HEK293 (cell line): ENCODE data around the gene OR13J1.
A peak's percentile ranks its signal among the peaks of the same experiment; 100 is the strongest.

Experiments used
- CTCF ChIA-PET: fragments of 350-600 bp; formaldehyde crosslinking; extraction: SDS; loops from one replicate; lab custom pipeline; 2021; ENCODE audit warnings: antibody characterized with exemption; lab: Yijun Ruan, JAX
- POLR2A ChIA-PET: fragments of 300-600 bp; formaldehyde crosslinking; extraction: SDS; loops from one replicate; lab custom pipeline; 2020; ENCODE audit warnings: antibody characterized with exemption, inconsistent platforms; lab: Yijun Ruan, JAX
- H3K27ac ChIP-seq: fragments of 200-500 bp; sonication (Bioruptor generic); 2 replicates; pipeline ENCODE4 v1.5.1; 2014; ENCODE audit warnings: low read depth, low read length, control low read depth, inconsistent platforms; ENCODE audit errors: extremely low read depth
- H3K36me3 ChIP-seq, 2 experiments: fragments of 200-500 bp in 1 of 2; sonication (Bioruptor generic) in 1 of 2; 1 replicate in 1 of 2; 2 replicates in 1 of 2; pipeline ENCODE4 v1.5.1; 2014 to 2017; ENCODE audit warnings: inconsistent platforms in 2 of 2, low read length in 2 of 2; ENCODE audit not compliant: control insufficient read depth in 2 of 2, insufficient read depth in 1 of 2
- H3K4me1 ChIP-seq: fragments of 200-500 bp; sonication (Bioruptor generic); 2 replicates; pipeline ENCODE4 v1.5.1; 2014; ENCODE audit warnings: mild to moderate bottlenecking, low read length, inconsistent platforms; ENCODE audit not compliant: control insufficient read depth, insufficient read depth
- H3K4me3 ChIP-seq: 2 replicates; pipeline ENCODE4 v1.5.1; 2011; ENCODE audit warnings: low read depth, mild to moderate bottlenecking, control low read depth, low read length, moderate library complexity
- H3K9me3 ChIP-seq: fragments of 200-500 bp; sonication (Bioruptor generic); 2 replicates; pipeline ENCODE4 v1.5.1; 2014; ENCODE audit warnings: low read depth, low read length, inconsistent platforms; ENCODE audit not compliant: control insufficient read depth, insufficient read depth
- GLIS2 ChIP-seq: fragments of 450-650 bp; formaldehyde crosslinking; IDR thresholded peaks from 2 replicates; pipeline ENCODE4 v1.5.1; 2016; ENCODE audit warnings: missing biosample characterization, missing genetic modification characterization
- SP3 ChIP-seq: fragments of 450-650 bp; formaldehyde crosslinking; IDR thresholded peaks from 2 replicates; pipeline ENCODE4 v1.5.1; 2016; ENCODE audit warnings: missing biosample characterization, missing genetic modification characterization
- ZBTB17 ChIP-seq: fragments of 450-650 bp; formaldehyde crosslinking; IDR thresholded peaks from 2 replicates; pipeline ENCODE4 v1.5.1; 2016; ENCODE audit warnings: missing biosample characterization, missing genetic modification characterization
- ZIC2 ChIP-seq: fragments of 450-650 bp; formaldehyde crosslinking; IDR thresholded peaks from 2 replicates; pipeline ENCODE4 v1.5.1; 2016; ENCODE audit warnings: missing biosample characterization, missing genetic modification characterization
- ZNF335 ChIP-seq: fragments of 450-650 bp; formaldehyde crosslinking; conservative IDR thresholded peaks from 2 replicates; pipeline ENCODE4 v1.5.1; 2016; ENCODE audit warnings: missing biosample characterization, missing genetic modification characterization
- ZNF518A ChIP-seq: fragments of 450-650 bp; formaldehyde crosslinking; conservative IDR thresholded peaks from 2 replicates; pipeline ENCODE4 v1.5.1; 2016; ENCODE audit warnings: low read depth, missing biosample characterization, missing genetic modification characterization
- ZNF777 ChIP-seq: fragments of 450-650 bp; formaldehyde crosslinking; IDR thresholded peaks from 2 replicates; pipeline ENCODE4 v1.5.1; 2017; ENCODE audit warnings: missing biosample characterization, missing genetic modification characterization, borderline replicate concordance
- TF ChIP-seq, protein P1 (sequence below): fragments of 450-650 bp; formaldehyde crosslinking; IDR thresholded peaks from 2 replicates; pipeline ENCODE4 v1.5.1; 2017; ENCODE audit warnings: missing biosample characterization, mild to moderate bottlenecking, missing genetic modification characterization, moderate library complexity

OR13J1 gene

GRCh38 chr9:35828716-35829083, 41.5 kb downstream of the OR13J1 start, which contains the start of gene FAM221B:
FAM221B (minus strand) TSS chr9:35828732; CDS start chr9:35826161, 2,571 bp downstream.
- H3K9me3 ChIP-seq, result no peaks in the 10 kb centered on the region
- TF ChIP-seq ZIC2 (tag by site-specific recombination), result no peak
- TF ChIP-seq ZBTB17 (tag by site-specific recombination), result no peak
- TF ChIP-seq ZNF335 (tag by site-specific recombination), result peak; percentile 60
- peak; percentile 80 for TF ChIP-seq GLIS2 (tag by site-specific recombination)
- TF ChIP-seq ZNF777, result peak; percentile 50; the same call in 1 of the 2 replicates
- TF ChIP-seq SP3 (tag by site-specific recombination), result 0 out of 2 replicates have a peak, but pooled peaks have one; percentile 11
- TF ChIP-seq, all 188 proteins: peak for 4
- peak within 1 kb of the TSS; percentile 59 for H3K4me3 ChIP-seq
- ChIA-PET POLR2A (interaction anchor here (1.0 kb wide), 3 partner anchors 15 to 96 kb away, joined by 5 to 6 read pairs (median 5); partner anchors contain the start of genes CREB3, HINT2, SPAG8 and TLN1), CTCF (interaction anchor here (0.7 to 5.4 kb wide), 4 partner anchors 28 to 751 kb away, joined by 3 to 65 read pairs (median 6); no protein-coding TSS in a partner anchor)
- no peaks in the 10 kb centered on the region for H3K36me3 ChIP-seq
- H3K27ac ChIP-seq, result peak within 1 kb of the TSS; percentile 34; the same call in 1 of the 2 replicates
- H3K4me1 ChIP-seq, result peaks cover 4% of the 10 kb centered on the region; the same call in 1 of the 2 replicates

GRCh38 chr9:35827486-35827885, 42.7 kb downstream of the OR13J1 start:
- ChIA-PET POLR2A (interaction anchor here (2.2 kb wide), 1 partner anchor 13 kb away, joined by 11 read pairs; the partner anchor contains the start of gene HINT2), CTCF (interaction anchor here (0.6 to 5.4 kb wide), 11 partner anchors 8 to 280 kb away, joined by 3 to 65 read pairs (median 8); no protein-coding TSS in a partner anchor)

More at GRCh38 chr9:35827486-35827885, 42.7 kb downstream of the OR13J1 start:
- no peak overlapping the region for H3K27ac ChIP-seq
- H3K4me1 ChIP-seq, result peaks cover 4% of the 10 kb centered on the region; the same call in 1 of the 2 replicates
- no peaks in the 10 kb centered on the region for H3K9me3 ChIP-seq
- H3K36me3 ChIP-seq, result no peaks in the 10 kb centered on the region
- no peak overlapping the region for H3K4me3 ChIP-seq
- TF ChIP-seq ZNF518A, result no peak
- TF ChIP-seq, protein P1, sequence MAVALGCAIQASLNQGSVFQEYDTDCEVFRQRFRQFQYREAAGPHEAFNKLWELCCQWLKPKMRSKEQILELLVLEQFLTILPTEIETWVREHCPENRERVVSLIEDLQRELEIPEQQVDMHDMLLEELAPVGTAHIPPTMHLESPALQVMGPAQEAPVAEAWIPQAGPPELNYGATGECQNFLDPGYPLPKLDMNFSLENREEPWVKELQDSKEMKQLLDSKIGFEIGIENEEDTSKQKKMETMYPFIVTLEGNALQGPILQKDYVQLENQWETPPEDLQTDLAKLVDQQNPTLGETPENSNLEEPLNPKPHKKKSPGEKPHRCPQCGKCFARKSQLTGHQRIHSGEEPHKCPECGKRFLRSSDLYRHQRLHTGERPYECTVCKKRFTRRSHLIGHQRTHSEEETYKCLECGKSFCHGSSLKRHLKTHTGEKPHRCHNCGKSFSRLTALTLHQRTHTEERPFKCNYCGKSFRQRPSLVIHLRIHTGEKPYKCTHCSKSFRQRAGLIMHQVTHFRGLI (tag by site-specific recombination), result peak; percentile 30; the same call in 1 of the 2 replicates
- TF ChIP-seq, all 188 proteins: peak for 1
